H9 (cell line): ENCODE results near the gene DDC. TPM values are rescaled to one million over a fixed set of nuclear protein-coding genes. Genes with fewer than 3 reads are reported as not detected.
A peak's percentile ranks its signal among the peaks of the same experiment; 100 is the strongest.

ENCODE experiments used
- DNase-seq: peaks from one replicate; pipeline ENCODE4 v3.0.0-alpha.2; 2017
- H2AFZ ChIP-seq: one replicate; pipeline ENCODE4 v1.6.1; 2013; ENCODE audit warnings: mild to moderate bottlenecking, low read length, control low read depth, moderate library complexity
- H2AK5ac ChIP-seq: 2 replicates; pipeline ENCODE4 v1.6.1; 2013; ENCODE audit warnings: low read length, control low read depth, mixed read lengths; ENCODE audit not compliant: insufficient read length
- H2BK120ac ChIP-seq: one replicate; pipeline ENCODE4 v1.6.1; 2013; ENCODE audit warnings: low read depth, mild to moderate bottlenecking, low read length, control low read depth, inconsistent platforms; ENCODE audit not compliant: poor library complexity, severe bottlenecking
- H2BK12ac ChIP-seq: 2 replicates; pipeline ENCODE4 v1.6.1; 2013; ENCODE audit warnings: low read length, control low read depth, mixed read lengths, low read depth; ENCODE audit not compliant: insufficient read length
- H2BK15ac ChIP-seq: 2 replicates; pipeline ENCODE4 v1.6.1; 2013; ENCODE audit warnings: low read depth, low read length, control low read depth
- H2BK20ac ChIP-seq: one replicate; pipeline ENCODE4 v1.6.1; 2013; ENCODE audit warnings: low read depth, mild to moderate bottlenecking, low read length, control low read depth, inconsistent platforms; ENCODE audit not compliant: poor library complexity, severe bottlenecking
- H2BK5ac ChIP-seq: 2 replicates; pipeline ENCODE4 v1.6.1; 2013; ENCODE audit warnings: low read length, control low read depth, mixed read lengths; ENCODE audit not compliant: insufficient read length
- H3K14ac ChIP-seq: 2 replicates; pipeline ENCODE4 v1.6.1; 2013; ENCODE audit warnings: low read length, control low read depth; ENCODE audit not compliant: insufficient read depth
- H3K18ac ChIP-seq: 2 replicates; pipeline ENCODE4 v1.6.1; 2013; ENCODE audit warnings: low read depth, mild to moderate bottlenecking, mixed read lengths, low read length, control low read depth; ENCODE audit not compliant: insufficient read length
- H3K23ac ChIP-seq: 2 replicates; pipeline ENCODE4 v1.6.1; 2013; ENCODE audit warnings: low read length, control low read depth, mixed read lengths, low read depth; ENCODE audit not compliant: insufficient read length
- H3K23me2 ChIP-seq: 2 replicates; pipeline ENCODE4 v1.6.1; 2013; ENCODE audit warnings: low read depth, mild to moderate bottlenecking, mixed read lengths, low read length, control low read depth; ENCODE audit not compliant: insufficient read length, poor library complexity, severe bottlenecking
- H3K27ac ChIP-seq: 2 replicates; pipeline ENCODE4 v1.5.1; 2013; ENCODE audit warnings: low read length, control low read depth, mixed read lengths, low read depth; ENCODE audit not compliant: insufficient read length
- H3K27me3 ChIP-seq: 2 replicates; pipeline ENCODE4 v1.6.1; 2013; ENCODE audit warnings: low read length, control low read depth, inconsistent platforms; ENCODE audit not compliant: insufficient read depth
- H3K4ac ChIP-seq: 2 replicates; pipeline ENCODE4 v1.6.1; 2013; ENCODE audit warnings: low read depth, mild to moderate bottlenecking, control low read depth, inconsistent platforms, low read length, moderate library complexity
- H3K4me1 ChIP-seq: 2 replicates; pipeline ENCODE4 v1.6.1; 2013; ENCODE audit warnings: low read length, control low read depth, inconsistent platforms; ENCODE audit not compliant: insufficient read depth
- H3K4me2 ChIP-seq: 2 replicates; pipeline ENCODE4 v1.6.1; 2013; ENCODE audit warnings: low read length, control low read depth, mixed read lengths; ENCODE audit not compliant: insufficient read length, insufficient read depth
- H3K56ac ChIP-seq: 2 replicates; pipeline ENCODE4 v1.6.1; 2013; ENCODE audit warnings: low read depth, mild to moderate bottlenecking, mixed read lengths, low read length, control low read depth; ENCODE audit not compliant: insufficient read length
- H3K79me1 ChIP-seq: 2 replicates; pipeline ENCODE4 v1.6.1; 2013; ENCODE audit warnings: low read depth, mild to moderate bottlenecking, moderate library complexity, low read length, control low read depth, inconsistent platforms; ENCODE audit not compliant: insufficient read depth, poor library complexity, severe bottlenecking
- H3K79me2 ChIP-seq: 2 replicates; pipeline ENCODE4 v1.6.1; 2013; ENCODE audit warnings: low read length, control low read depth, inconsistent platforms; ENCODE audit not compliant: insufficient read depth
- H3K9ac ChIP-seq: 2 replicates; pipeline ENCODE4 v1.6.1; 2013; ENCODE audit warnings: low read length, control low read depth, mixed read lengths; ENCODE audit not compliant: insufficient read length; ENCODE audit errors: extremely low read depth
- H3K9me3 ChIP-seq: one replicate; pipeline ENCODE4 v1.6.1; 2013; ENCODE audit warnings: low read depth, low read length, inconsistent platforms; ENCODE audit not compliant: control insufficient read depth
- H3T11ph ChIP-seq: one replicate; pipeline ENCODE4 v1.6.1; 2013; ENCODE audit warnings: mild to moderate bottlenecking, low read length, control low read depth, inconsistent platforms
- H4K20me1 ChIP-seq: one replicate; pipeline ENCODE4 v1.6.1; 2013; ENCODE audit not compliant: control insufficient read depth, insufficient read length, insufficient read depth
- H4K5ac ChIP-seq: 2 replicates; pipeline ENCODE4 v1.6.1; 2013; ENCODE audit warnings: low read depth, mild to moderate bottlenecking, mixed read lengths, low read length, control low read depth; ENCODE audit not compliant: insufficient read length
- H4K8ac ChIP-seq: replicated peaks from 2 replicates; pipeline ENCODE4 v1.6.1; 2013; ENCODE audit warnings: low read length, control low read depth, mixed read lengths, low read depth; ENCODE audit not compliant: insufficient read length
- H4K91ac ChIP-seq: 2 replicates; pipeline ENCODE4 v1.6.1; 2013; ENCODE audit warnings: low read depth, mild to moderate bottlenecking, moderate library complexity, mixed read lengths, low read length, control low read depth; ENCODE audit not compliant: insufficient read length
- H3K27ac Mint-ChIP-seq, 3 experiments: 2 replicates in 2 of 3; 3 replicates in 1 of 3; pipeline ENCODE4 v1.8.0; 2020 to 2021; ENCODE audit warnings: mixed read lengths in 3 of 3, mild to moderate bottlenecking in 1 of 3, moderate library complexity in 1 of 3
- H3K27me3 Mint-ChIP-seq: 2 replicates; pipeline ENCODE4 v1.8.0; 2021; ENCODE audit warnings: low read depth, mild to moderate bottlenecking, moderate library complexity, mixed read lengths
- H3K36me3 Mint-ChIP-seq, 3 experiments: 2 replicates in 2 of 3; 3 replicates in 1 of 3; pipeline ENCODE4 v1.8.0; 2020 to 2021; ENCODE audit warnings: low read depth in 3 of 3, mixed read lengths in 3 of 3; ENCODE audit not compliant: insufficient read depth in 1 of 3
- H3K4me1 Mint-ChIP-seq, 2 experiments: 2 replicates each; pipeline ENCODE4 v1.8.0; 2020; ENCODE audit warnings: mixed read lengths in 2 of 2
- H3K4me3 Mint-ChIP-seq, 2 experiments: 2 replicates in 1 of 2; 3 replicates in 1 of 2; pipeline ENCODE4 v1.8.0; 2020 to 2021; ENCODE audit warnings: mild to moderate bottlenecking in 2 of 2, mixed read lengths in 2 of 2, moderate library complexity in 1 of 2
- H3K9me3 Mint-ChIP-seq, 2 experiments: 2 replicates in 1 of 2; 3 replicates in 1 of 2; pipeline ENCODE4 v1.8.0; 2020; ENCODE audit warnings: mild to moderate bottlenecking in 2 of 2, mixed read lengths in 2 of 2, moderate library complexity in 1 of 2
- WGBS: extraction: QIAGEN DNeasy Blood & Tissue Kit; methylation state at CpG from one replicate; pipeline ENCODE4 v1.1.7; 2013; ENCODE audit warnings: missing lambda C conversion rate, low lambda C conversion rate, mixed read lengths; ENCODE audit not compliant: insufficient read length; ENCODE audit errors: extremely low coverage; 5-methylcytosine and 5-hydroxymethylcytosine counted together
- total RNA-seq: library from RNA; stranded (reverse); gene quantifications from 2 replicates; pipeline ENCODE4 v1.2.1, GENCODE V29; 2021
- TF ChIP-seq, protein P1 (sequence below): fragments of 200-600 bp; sonication (generic); conservative IDR thresholded peaks from 3 replicates; pipeline ENCODE4 v1.8.0; 2021; ENCODE audit warnings: antibody characterized with exemption, mild to moderate bottlenecking

Gene DDC
- total RNA-seq, 1 experiment from 2014 or later, result not detected

DNA sequence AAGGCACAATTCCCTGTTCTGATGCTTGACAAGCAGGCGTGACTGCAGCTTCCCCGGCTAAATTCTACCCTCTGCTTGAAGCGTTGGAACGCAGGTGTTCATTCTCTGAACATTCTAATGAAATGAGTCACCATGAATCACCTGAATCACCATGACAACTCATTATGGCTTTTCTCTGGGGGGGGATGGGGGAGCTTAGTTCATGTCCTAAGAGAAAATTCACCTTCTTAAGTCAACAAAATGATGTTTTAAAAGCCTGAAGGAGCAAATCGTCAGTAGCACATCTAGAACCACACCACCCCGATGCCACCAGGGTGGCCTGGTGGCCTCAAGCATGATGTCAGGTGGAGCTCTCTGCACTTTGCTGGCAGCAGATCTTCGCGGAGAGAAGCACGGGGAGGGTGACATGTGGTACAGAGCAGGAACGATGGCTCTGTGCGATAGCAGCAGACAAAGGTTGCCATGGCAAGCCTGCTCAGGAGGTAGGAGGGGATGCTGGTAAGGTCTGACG lies 33.7 kb downstream of the DDC start:
- H3K4me1 Mint-ChIP-seq, result peaks cover 24 to 31% of the 10 kb centered on the region in 2 experiments
- H3K36me3 Mint-ChIP-seq, result 0 out of 7 replicates have a peak, but pooled peaks cover 0 to 3% (median 0%) of the 10 kb centered on the region in 3 experiments
- TF ChIP-seq, protein P1, sequence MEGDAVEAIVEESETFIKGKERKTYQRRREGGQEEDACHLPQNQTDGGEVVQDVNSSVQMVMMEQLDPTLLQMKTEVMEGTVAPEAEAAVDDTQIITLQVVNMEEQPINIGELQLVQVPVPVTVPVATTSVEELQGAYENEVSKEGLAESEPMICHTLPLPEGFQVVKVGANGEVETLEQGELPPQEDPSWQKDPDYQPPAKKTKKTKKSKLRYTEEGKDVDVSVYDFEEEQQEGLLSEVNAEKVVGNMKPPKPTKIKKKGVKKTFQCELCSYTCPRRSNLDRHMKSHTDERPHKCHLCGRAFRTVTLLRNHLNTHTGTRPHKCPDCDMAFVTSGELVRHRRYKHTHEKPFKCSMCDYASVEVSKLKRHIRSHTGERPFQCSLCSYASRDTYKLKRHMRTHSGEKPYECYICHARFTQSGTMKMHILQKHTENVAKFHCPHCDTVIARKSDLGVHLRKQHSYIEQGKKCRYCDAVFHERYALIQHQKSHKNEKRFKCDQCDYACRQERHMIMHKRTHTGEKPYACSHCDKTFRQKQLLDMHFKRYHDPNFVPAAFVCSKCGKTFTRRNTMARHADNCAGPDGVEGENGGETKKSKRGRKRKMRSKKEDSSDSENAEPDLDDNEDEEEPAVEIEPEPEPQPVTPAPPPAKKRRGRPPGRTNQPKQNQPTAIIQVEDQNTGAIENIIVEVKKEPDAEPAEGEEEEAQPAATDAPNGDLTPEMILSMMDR, result no peak

More for the DNA sequence above, 33.7 kb downstream of the DDC start:
- Histone ChIP-seq H3K9ac (no peak overlapping the region), H3K79me2 (no peaks in the 10 kb centered on the region), H2BK15ac (no peak overlapping the region), H4K8ac (no peak overlapping the region), H4K91ac (no peak overlapping the region), H3K79me1 (no peaks in the 10 kb centered on the region), H3K9me3 (no peaks in the 10 kb centered on the region), H3K4ac (no peak overlapping the region), H3K4me2 (no peak overlapping the region), H2AFZ (no peak overlapping the region), H3K14ac (no peak overlapping the region), H3K23ac (no peak overlapping the region), H3K27me3 (no peaks in the 10 kb centered on the region), H3K4me1 (no peaks in the 10 kb centered on the region; the same call in 1 of the 2 replicates), H2BK5ac (no peak overlapping the region), H4K20me1 (no peaks in the 10 kb centered on the region), H2BK20ac (no peak overlapping the region), H2BK12ac (no peak overlapping the region), H3T11ph (no peak overlapping the region), H2AK5ac (no peak overlapping the region), H3K27ac (no peak overlapping the region), H2BK120ac (no peak overlapping the region), H3K56ac (no peak overlapping the region), H3K18ac (peak overlapping the region; percentile 61), H4K5ac (no peak overlapping the region), H3K23me2 (no peaks in the 10 kb centered on the region)
- H3K27ac Mint-ChIP-seq, result peak overlapping the region in 1 of 3 experiments; percentile 93; a peak in 2 of 7 replicates
- H3K27me3 Mint-ChIP-seq, result peaks cover 3% of the 10 kb centered on the region
- no CpG with 5 or more reads among the region's 12 CpGs for WGBS
- no peak for DNase-seq
- no peak overlapping the region; a peak in 1 of 5 replicates for H3K4me3 Mint-ChIP-seq
- H3K9me3 Mint-ChIP-seq, result peaks cover 0 to 2% of the 10 kb centered on the region in 2 experiments; a peak in 1 of 5 replicates
